ENCODE results near the gene NBAS.
"Not testable (repeated sequence)": the region's sequence is repeated elsewhere in the genome, so short reads cannot be mapped to it uniquely, and the experiment has no call there.

The NBAS gene

DNA sequence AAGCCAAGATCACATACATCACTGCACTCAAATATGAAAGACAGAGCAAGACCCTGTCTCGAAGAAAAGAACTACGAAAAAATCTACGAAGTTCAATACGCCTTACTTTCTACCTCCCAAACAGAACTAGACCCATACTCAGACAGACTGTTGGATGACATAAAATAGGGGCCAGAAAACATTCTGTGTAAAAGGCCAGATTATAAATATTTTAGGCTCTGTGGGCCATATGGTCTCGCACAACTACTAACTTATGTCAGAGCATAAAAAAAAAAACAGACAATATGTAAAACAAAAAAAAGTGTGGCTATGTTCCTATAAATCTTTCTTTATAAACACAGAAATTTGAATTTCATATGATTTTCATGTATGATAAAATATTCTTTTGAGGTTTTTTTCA, 40.8 kb downstream of the NBAS start:
- no peak for DNase-seq (ENCODE audit: low read depth)
- TF ChIP-seq, protein P1, sequence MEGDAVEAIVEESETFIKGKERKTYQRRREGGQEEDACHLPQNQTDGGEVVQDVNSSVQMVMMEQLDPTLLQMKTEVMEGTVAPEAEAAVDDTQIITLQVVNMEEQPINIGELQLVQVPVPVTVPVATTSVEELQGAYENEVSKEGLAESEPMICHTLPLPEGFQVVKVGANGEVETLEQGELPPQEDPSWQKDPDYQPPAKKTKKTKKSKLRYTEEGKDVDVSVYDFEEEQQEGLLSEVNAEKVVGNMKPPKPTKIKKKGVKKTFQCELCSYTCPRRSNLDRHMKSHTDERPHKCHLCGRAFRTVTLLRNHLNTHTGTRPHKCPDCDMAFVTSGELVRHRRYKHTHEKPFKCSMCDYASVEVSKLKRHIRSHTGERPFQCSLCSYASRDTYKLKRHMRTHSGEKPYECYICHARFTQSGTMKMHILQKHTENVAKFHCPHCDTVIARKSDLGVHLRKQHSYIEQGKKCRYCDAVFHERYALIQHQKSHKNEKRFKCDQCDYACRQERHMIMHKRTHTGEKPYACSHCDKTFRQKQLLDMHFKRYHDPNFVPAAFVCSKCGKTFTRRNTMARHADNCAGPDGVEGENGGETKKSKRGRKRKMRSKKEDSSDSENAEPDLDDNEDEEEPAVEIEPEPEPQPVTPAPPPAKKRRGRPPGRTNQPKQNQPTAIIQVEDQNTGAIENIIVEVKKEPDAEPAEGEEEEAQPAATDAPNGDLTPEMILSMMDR (conservative IDR thresholded peaks at IDR 0.05; ENCODE audit: low read length): no peak
- no peak overlapping the region for H3K4me3 ChIP-seq (ENCODE audit: low read length)

DNA sequence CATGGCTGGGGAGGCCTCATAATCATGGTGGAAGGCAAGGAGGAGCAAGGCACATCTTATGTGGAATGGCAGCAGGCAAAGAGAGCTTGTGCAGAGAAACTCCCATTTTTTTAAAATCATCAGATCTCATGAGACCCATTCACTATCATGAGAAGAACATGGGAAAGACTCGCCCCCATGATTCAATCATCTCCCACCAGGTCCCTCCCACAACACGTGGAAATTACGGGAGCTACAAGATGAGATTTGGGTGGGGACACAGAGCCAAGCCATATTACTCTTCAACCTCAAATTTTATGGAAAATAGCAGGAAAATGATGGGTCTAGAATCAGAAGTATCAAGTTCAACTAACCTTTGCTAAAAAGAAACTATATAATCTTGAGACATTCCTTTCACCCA, 42.4 kb downstream of the NBAS start:
- not testable (repeated sequence) for DNase-seq (ENCODE audit: low read depth); H3K4me3 ChIP-seq (ENCODE audit: low read length)

DNA sequence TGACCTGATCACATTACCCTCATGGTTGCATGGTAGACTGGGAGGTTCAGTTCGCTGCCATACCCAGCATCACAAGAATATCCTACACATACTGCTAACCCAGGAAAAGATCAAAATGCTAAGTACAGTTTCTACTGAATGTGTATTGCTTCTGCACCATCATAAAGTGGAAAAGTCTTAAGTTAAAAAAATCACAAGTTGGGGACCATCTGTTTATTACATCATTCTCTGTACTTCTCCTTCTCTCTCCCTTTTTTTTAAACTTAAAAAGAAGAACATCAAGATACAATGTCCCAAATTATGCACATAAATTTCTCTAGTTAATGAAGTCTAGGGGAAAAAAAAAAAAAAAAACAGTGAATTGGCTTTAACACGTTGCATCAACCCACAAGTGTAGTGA, 43.3 kb downstream of the NBAS start:
- DNase-seq (ENCODE audit: low read depth): no peak
- no peak overlapping the region for H3K4me3 ChIP-seq (ENCODE audit: low read length)
- TF ChIP-seq, protein P1 (conservative IDR thresholded peaks at IDR 0.05; ENCODE audit: low read length): no peak

DNA sequence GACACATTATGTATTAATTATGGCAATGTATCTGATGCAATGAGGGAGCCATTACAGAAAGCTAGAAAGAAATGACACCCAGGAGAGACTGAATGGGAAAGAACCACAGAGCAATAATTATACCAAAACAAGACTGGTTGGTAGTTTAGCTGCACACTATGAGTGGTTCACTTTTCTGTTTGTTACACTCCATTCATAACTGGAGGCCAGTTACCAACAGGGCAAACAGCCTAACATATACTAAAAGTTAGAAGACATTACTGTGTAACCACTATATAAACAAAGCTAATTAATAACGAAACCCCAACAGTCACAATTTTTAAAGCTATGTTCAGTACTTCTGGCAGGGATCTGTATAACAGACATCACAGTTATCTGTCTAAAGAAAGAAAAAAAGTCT, 49.4 kb downstream of the NBAS start:
- H3K4me3 ChIP-seq (ENCODE audit: low read length): no peak overlapping the region
- TF ChIP-seq, protein P1 (conservative IDR thresholded peaks at IDR 0.05; ENCODE audit: low read length): no peak
- DNase-seq (ENCODE audit: low read depth): no peak

DNA sequence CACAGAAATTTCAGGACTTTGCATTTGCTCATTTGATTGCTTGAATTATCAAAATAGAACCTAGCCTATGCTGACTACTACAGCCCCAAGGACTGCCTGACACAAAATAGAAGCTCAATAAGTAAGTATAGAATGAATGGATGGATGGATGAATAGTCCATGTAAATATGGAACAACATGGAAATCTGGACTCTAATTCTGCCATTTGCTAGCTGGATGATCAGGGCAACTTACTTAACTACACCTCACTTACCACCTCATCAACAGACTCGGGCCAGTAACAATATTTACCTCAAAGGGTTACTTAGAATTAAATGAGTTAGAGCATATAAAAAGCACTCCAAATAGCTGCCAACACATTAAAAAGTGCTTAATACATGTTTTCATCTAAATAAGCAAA, 50.6 kb downstream of the NBAS start:
- H3K4me3 ChIP-seq (ENCODE audit: low read length): no peak overlapping the region
- TF ChIP-seq, protein P1 (conservative IDR thresholded peaks at IDR 0.05; ENCODE audit: low read length): no peak
- DNase-seq (ENCODE audit: low read depth): no peak

DNA sequence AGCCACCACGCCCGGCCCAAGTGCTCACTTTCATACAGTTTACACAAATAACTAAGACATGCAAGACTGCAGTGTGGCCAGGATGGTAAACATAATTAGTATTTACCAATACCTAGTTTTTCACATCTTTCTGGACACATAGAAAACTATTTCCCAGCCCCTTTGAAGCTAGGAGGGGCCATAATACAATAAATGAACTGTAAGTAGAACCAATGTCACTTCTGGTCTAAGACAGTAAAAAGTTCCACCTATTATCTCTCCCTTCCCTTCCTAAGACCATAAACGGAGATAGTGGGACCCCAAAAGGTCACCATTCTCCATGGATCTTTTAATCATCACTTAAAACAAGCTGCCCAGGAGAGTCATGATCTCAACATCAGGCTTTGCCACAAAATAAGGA, 51.0 kb downstream of the NBAS start:
- no peak for DNase-seq (ENCODE audit: low read depth)
- no peak overlapping the region for H3K4me3 ChIP-seq (ENCODE audit: low read length)
- TF ChIP-seq, protein P1 (conservative IDR thresholded peaks at IDR 0.05; ENCODE audit: low read length): no peak

DNA sequence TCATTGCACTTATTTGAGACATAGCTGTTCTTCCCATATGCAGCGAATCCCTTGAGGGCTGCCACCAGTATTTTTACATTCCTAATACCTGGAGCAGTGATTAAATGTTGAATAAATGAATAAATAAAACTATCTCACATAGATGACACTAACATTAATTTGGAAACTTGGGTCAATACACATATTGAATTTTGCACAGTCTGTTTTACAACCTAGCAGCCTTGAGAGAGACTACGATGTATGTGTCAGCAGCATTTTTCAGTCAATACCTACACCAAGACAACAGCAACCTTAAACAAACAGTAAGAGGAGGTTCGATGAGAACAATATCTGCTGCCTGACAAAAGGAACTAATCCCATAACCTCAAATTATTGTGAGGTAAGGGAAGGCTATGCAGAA, 53.4 kb downstream of the NBAS start:
- no peak overlapping the region for H3K4me3 ChIP-seq (ENCODE audit: low read length)
- TF ChIP-seq, protein P1 (conservative IDR thresholded peaks at IDR 0.05; ENCODE audit: low read length): no peak
- DNase-seq (ENCODE audit: low read depth): no peak

DNA sequence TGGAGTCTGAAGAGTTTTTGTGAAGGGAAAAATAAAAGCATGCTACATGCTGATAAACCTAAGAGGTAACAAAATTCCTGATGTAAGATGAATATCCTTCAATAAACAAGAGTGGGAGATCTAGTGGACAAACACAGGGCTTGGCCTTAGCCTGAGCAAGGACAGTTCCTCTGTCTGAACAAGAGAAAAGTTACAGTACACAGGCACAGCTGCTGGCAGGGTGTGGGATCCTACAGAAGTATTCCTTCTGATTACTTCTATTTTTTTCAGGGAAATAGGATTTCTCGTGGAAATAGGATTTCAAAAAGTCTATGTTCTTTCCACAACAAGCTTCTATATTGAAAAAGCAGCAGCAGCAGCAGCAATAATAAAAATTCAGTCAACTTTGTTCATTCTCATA, 54.1 kb downstream of the NBAS start:
- H3K4me3 ChIP-seq (ENCODE audit: low read length): no peak overlapping the region
- TF ChIP-seq, protein P1 (conservative IDR thresholded peaks at IDR 0.05; ENCODE audit: low read length): no peak
- DNase-seq (ENCODE audit: low read depth): no peak
